ENCODE data around the gene LSM14B.

DNA sequence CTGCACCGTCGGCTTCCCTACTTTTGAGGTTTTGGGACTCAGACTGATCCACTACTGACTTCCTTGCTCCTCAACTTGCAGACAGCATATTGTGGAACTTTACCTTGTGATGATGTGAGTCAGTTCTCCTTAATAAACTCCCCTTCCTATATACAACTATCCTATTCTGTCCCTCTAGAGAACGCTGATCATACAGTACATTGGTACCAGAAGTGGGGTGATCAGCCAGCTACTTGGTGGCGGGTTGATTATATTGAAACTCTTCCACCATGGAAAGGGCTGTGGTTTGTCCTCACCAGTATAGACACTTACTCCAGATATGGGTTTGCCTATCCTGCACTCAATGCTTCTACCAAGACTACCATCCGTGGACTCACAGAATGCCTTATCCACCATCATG is 49.0 kb upstream of the LSM14B start:
- TF ChIP-seq, protein P1, sequence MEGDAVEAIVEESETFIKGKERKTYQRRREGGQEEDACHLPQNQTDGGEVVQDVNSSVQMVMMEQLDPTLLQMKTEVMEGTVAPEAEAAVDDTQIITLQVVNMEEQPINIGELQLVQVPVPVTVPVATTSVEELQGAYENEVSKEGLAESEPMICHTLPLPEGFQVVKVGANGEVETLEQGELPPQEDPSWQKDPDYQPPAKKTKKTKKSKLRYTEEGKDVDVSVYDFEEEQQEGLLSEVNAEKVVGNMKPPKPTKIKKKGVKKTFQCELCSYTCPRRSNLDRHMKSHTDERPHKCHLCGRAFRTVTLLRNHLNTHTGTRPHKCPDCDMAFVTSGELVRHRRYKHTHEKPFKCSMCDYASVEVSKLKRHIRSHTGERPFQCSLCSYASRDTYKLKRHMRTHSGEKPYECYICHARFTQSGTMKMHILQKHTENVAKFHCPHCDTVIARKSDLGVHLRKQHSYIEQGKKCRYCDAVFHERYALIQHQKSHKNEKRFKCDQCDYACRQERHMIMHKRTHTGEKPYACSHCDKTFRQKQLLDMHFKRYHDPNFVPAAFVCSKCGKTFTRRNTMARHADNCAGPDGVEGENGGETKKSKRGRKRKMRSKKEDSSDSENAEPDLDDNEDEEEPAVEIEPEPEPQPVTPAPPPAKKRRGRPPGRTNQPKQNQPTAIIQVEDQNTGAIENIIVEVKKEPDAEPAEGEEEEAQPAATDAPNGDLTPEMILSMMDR (IDR thresholded peaks at IDR 0.05) = no peak
- TF ChIP-seq POLR2A (IDR thresholded peaks at IDR 0.05) (no peak), POLR2AphosphoS5 (IDR thresholded peaks at IDR 0.05) (no peak), EP300 (IDR thresholded peaks at IDR 0.05) (no peak)
